ENCODE measurements around the gene HAPLN3.
A peak's percentile ranks its signal among the peaks of the same experiment; 100 is the strongest.
"Not testable (repeated sequence)": the region's sequence is repeated elsewhere in the genome, so short reads cannot be mapped to it uniquely, and the experiment has no call there.

Gene HAPLN3, protein sequence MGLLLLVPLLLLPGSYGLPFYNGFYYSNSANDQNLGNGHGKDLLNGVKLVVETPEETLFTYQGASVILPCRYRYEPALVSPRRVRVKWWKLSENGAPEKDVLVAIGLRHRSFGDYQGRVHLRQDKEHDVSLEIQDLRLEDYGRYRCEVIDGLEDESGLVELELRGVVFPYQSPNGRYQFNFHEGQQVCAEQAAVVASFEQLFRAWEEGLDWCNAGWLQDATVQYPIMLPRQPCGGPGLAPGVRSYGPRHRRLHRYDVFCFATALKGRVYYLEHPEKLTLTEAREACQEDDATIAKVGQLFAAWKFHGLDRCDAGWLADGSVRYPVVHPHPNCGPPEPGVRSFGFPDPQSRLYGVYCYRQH

DNA sequence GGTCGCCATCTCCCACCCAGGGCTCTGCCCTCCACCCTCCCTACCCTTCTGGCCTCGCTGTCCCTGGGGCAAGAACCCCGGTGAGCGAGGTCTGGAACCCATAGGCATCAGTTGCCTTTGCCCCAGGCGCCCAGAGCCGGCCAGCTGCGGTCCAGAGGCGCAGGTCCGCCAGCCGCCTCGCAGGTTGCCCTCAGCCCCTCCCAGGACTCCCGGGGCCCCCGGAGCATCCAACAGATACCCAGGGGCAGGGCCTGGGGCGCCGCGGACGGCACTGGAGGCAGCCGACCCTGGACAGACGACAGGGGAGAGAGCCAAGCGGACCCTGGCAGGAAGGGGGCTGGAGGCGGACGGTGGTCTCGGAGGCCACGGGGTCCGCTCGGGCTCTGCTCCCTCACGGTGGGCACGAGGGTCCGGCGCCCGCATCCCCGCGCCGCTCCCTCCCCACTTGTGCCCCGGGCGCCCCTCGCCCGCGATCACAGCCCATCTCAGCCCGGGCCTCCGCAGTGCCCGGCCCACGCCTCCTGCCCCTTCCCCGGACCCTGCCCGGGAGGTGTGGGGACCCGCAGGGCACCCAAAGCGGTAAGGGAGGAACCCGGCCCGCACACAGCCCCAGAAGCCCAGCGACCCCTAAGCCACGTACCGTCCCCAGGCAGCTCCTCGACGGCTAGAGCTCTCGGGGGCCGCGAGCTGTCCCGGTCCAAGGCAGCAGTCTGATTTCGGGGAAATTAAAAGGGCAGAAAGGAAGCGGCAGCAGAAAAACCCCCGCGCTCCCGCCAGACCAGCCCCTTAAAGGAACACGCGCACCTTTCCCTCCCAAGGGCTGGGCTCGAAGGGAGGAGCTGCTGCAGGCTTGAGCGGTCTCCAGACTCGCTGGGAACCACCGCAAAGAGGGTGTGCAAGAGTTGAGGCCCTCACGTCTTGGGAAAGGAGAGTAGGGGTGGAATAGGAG is at the start of gene HAPLN3:
Gene HAPLN3, minus strand, starts transcription at position 726 of the 949 bp plus-strand sequence. CDS start 8,246 bp downstream, outside the sequence.
- peak within 1 kb of the TSS; percentile 91 for H3K4me3 Mint-ChIP-seq
- peaks cover 40% of the 10 kb centered on the region for H3K4me1 Mint-ChIP-seq (ENCODE audit: low read depth)
- H3K27me3 Mint-ChIP-seq = no peaks in the 10 kb centered on the region

DNA sequence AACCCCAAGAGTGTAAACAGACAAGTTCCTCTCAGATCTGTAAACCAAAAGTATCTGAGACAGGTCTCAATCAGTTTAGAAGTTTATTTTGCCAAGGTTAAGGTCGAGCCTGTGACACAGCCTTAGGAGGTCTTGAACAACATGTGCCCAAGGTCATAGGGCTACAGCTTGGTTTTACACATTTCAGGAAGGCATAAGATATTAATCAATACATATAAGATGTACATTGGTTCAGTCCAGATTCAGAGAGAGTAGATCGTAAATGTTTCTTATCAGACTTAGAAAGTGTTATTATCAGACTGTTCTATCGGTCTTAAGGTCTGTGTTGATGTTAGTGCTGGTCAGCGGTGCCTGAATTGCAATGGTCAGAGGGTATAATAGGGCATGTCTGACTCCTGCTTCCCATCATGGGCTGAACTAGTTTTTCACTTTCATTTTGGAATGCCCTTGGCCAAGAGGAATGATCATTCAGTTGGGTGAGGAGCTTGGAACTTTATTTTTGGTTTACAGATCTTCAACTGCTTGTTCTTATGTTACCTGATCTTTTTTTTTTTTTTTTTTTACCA is 44.8 kb upstream of the HAPLN3 start:
- no peaks in the 10 kb centered on the region for H3K4me1 Mint-ChIP-seq (ENCODE audit: low read depth)
- no peaks in the 10 kb centered on the region for H3K36me3 Mint-ChIP-seq
- H3K9me3 Mint-ChIP-seq (ENCODE audit: low read depth) = no peaks in the 10 kb centered on the region
- no peak overlapping the region for H3K4me3 Mint-ChIP-seq
- no peak overlapping the region for H3K27ac Mint-ChIP-seq
- H3K27me3 Mint-ChIP-seq = no peaks in the 10 kb centered on the region

More for the DNA sequence above, at the start of gene HAPLN3:
- no peaks in the 10 kb centered on the region for H3K9me3 Mint-ChIP-seq (ENCODE audit: low read depth)
- H3K36me3 Mint-ChIP-seq = no peaks in the 10 kb centered on the region
- H3K27ac Mint-ChIP-seq = peak within 1 kb of the TSS; percentile 90

DNA sequence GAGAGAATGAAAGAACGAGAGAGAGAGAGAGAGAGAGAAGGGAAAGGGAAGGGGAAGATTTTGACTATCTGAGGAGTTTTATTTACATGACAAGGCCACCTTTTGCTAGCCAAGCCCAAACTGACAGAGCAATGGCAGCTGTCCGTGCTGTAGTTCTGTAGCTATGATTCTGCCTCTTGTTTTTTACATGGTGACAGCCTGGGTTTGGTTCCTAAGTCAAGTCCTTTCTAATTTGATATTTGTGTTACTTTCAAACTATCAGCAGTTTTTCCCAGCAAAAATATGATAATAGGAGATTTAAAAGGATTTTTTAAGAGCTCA is 44.1 kb upstream of the HAPLN3 start:
- no peaks in the 10 kb centered on the region for H3K9me3 Mint-ChIP-seq (ENCODE audit: low read depth)
- H3K4me3 Mint-ChIP-seq = no peak overlapping the region
- no peaks in the 10 kb centered on the region for H3K27me3 Mint-ChIP-seq
- H3K27ac Mint-ChIP-seq = no peak overlapping the region
- H3K4me1 Mint-ChIP-seq (ENCODE audit: low read depth) = no peaks in the 10 kb centered on the region
- H3K36me3 Mint-ChIP-seq = no peaks in the 10 kb centered on the region

DNA sequence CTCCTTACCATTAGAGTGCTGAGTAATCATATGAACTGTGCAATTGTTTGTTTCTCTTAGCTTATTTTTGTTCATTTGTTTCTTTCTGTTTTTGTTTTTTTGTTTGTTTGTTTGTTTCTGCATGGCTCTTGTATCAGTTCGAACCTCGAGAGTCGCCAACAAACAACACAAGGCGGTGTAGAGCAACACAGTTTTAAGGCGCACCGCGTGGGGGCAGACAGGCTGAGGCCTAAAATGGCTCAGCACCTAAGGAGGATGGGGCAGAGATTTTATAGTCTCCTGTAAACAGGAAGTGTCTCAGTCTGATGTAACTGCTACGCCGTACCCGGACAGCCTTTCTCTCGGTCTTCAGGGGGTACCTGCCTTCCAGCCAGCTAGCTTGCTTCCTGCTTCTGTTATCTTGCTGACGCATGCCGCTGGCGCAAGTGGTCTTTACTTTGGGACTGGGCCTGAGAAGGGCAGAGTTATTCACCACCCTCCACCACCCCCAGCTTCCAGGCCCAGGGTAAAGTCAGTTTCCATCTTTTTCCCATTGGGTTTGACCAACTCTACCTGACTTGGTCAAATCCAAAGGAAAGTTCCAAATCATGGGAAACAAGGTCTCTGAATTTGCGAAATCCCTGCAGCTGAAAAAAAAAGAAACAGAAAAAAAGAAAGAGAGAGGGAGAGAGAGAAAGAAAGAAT is 43.6 kb upstream of the HAPLN3 start:
- Mint-ChIP-seq H3K27ac (no peak overlapping the region), H3K4me1 (ENCODE audit: low read depth) (no peaks in the 10 kb centered on the region), H3K27me3 (no peaks in the 10 kb centered on the region), H3K4me3 (no peak overlapping the region), H3K36me3 (no peaks in the 10 kb centered on the region), H3K9me3 (ENCODE audit: low read depth) (no peaks in the 10 kb centered on the region)

DNA sequence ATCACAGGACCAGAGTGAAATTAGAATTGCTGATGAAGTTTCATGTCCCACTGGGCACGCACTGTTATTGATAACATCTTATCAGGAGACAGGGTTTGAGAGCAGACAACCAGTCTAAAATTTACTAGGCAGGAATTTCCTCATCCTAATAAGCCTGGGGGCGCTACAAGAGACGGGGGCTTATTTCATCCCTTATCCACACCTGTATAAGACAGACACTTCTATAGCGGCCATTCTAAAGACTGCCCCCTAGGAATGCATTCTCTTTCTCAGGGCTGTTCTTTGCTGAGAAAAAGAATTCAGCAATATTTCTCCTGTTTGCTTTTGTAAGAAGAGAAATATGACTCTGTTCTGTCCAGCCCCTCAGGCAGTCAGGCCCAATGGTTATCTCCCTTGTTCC is 39.1 kb upstream of the HAPLN3 start:
- not testable (repeated sequence) for H3K9me3 Mint-ChIP-seq (ENCODE audit: low read depth); H3K36me3 Mint-ChIP-seq; H3K27me3 Mint-ChIP-seq; H3K27ac Mint-ChIP-seq; H3K4me1 Mint-ChIP-seq (ENCODE audit: low read depth); H3K4me3 Mint-ChIP-seq

DNA sequence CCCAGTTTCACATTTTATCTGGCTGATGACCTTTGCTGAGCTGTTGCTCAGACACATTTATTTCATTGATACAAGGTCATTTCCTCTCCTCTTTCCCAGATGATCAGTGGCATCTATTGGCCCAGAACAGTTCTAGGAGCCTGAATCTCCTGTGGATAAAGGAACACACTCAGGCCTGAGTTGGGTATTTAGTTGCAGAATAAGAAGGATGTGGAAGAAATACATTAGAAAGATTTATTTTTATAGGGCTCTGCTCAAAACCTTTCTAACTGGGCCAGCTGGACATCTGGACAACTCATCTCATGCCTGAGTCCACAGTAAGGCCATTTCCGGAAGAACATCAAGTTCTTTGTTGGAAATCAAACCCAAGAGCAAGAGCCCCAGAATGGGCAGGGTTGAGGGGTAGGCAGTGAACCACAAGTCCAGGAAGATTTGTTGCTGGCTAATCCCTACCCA is 37.6 kb upstream of the HAPLN3 start:
- no peak overlapping the region for H3K27ac Mint-ChIP-seq
- no peaks in the 10 kb centered on the region for H3K36me3 Mint-ChIP-seq
- H3K9me3 Mint-ChIP-seq (ENCODE audit: low read depth) = peaks cover 4% of the 10 kb centered on the region
- H3K27me3 Mint-ChIP-seq = peaks cover 8% of the 10 kb centered on the region
- H3K4me1 Mint-ChIP-seq (ENCODE audit: low read depth) = no peaks in the 10 kb centered on the region
- no peak overlapping the region for H3K4me3 Mint-ChIP-seq

DNA sequence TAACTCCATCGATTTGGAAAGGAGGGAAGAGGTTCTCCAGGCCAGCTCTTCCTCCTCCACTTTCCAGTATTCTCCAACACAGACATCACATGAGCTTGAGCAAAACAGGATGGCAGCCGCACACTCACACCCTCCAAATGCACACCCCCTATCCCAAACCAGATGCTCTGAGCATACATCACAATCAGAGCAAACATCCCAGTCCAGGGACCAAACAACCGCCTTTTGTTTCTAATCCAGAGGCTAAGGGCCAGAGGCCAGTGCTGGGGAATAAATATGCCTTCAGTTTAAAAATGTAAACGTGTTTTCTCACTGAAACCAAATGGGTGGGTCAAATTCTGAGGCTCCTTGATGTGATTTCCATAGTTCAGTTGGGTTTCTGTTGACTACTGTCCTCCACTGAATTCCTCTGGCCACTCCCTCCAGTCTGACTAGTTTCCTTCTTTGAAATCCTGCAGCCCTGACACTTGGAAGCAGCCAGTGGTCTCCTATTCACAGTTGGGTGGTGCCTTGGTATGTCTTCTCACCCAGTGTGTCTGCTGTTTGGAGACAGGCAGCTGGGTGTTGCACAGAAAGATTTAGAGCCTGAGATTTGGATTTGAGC is 37.0 kb upstream of the HAPLN3 start:
- Mint-ChIP-seq H3K27me3 (peaks cover 8% of the 10 kb centered on the region), H3K4me3 (no peak overlapping the region), H3K9me3 (ENCODE audit: low read depth) (peaks cover 4% of the 10 kb centered on the region), H3K4me1 (ENCODE audit: low read depth) (no peaks in the 10 kb centered on the region), H3K27ac (no peak overlapping the region), H3K36me3 (no peaks in the 10 kb centered on the region)

DNA sequence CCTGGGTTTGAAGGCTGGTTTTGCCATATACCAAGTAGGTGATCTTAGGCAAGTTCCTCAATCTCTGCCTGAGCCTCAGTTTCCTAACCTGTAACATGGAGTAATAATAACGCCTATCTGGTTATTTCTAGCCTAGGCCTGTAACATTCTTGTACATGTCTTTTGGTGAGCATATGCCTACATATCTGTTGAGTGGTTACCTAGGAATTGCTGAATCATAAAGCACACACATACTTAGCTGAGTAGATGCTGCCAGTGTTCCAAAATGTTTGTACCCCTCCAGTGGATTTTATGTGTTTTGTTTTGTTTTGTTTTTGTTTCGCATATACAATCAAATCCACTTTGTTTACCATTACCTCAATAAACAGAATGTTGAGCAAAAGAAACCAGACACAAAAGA is 35.2 kb upstream of the HAPLN3 start:
- Mint-ChIP-seq H3K4me1 (ENCODE audit: low read depth) (no peaks in the 10 kb centered on the region), H3K4me3 (no peak overlapping the region), H3K27me3 (peaks cover 8% of the 10 kb centered on the region), H3K36me3 (no peaks in the 10 kb centered on the region), H3K27ac (no peak overlapping the region), H3K9me3 (ENCODE audit: low read depth) (peaks cover 4% of the 10 kb centered on the region)

DNA sequence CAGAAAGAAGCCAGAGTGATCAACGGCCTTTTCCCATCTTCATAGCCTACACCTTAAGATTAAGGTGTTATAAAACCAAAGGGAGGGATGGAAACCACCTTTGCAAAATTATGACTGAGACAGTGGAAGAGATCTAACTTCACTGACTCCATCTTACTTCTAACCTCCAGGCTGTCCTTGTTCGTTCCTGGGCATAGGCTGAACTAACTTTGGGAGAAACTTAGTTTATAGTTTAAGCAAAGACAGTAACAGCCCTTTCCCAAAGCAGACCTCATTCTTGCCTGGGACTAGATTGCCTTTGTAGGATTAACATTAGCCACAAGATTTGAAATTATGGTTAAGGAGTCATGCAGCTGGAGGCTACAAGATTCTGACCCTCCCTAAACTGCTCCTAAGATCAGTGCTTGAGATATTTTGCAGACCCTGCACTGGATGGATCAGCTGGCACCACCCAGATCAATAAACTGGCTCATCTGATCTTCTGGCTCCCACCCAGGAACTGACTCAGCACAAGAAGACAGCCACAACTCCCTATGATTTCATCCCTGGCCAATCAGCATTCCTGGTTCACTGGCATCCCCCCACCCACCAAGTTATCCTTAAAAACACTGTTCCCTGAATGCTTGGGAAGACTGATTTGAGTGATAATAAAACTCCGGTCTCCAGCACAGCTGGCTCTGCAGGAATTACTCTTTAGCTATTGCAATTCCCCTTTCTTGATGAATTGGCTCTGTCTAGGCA is 34.2 kb upstream of the HAPLN3 start:
- H3K4me3 Mint-ChIP-seq; H3K36me3 Mint-ChIP-seq; H3K4me1 Mint-ChIP-seq (ENCODE audit: low read depth); H3K27me3 Mint-ChIP-seq; H3K27ac Mint-ChIP-seq; H3K9me3 Mint-ChIP-seq (ENCODE audit: low read depth): not testable (repeated sequence)

DNA sequence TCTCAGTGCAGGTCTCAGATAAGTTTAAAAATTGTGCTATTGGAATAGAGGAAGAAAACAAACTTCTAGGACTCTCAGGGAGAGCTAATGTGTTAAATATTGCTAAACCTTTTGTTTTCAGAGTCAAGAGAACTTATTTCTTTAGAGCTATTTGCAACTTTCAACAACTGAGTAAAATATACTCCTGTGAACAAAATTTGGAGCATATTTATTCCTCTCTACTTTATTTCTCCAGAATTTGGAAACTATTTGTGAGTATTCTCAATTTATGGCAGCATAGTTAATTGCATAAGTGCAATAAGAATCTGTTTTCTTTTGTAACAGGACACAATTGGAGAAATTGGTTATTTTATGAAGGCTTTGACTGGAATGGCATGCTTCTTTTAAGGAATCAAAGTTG is 32.8 kb upstream of the HAPLN3 start:
- not testable (repeated sequence) for H3K4me1 Mint-ChIP-seq (ENCODE audit: low read depth); H3K27me3 Mint-ChIP-seq; H3K9me3 Mint-ChIP-seq (ENCODE audit: low read depth); H3K36me3 Mint-ChIP-seq; H3K27ac Mint-ChIP-seq; H3K4me3 Mint-ChIP-seq

DNA sequence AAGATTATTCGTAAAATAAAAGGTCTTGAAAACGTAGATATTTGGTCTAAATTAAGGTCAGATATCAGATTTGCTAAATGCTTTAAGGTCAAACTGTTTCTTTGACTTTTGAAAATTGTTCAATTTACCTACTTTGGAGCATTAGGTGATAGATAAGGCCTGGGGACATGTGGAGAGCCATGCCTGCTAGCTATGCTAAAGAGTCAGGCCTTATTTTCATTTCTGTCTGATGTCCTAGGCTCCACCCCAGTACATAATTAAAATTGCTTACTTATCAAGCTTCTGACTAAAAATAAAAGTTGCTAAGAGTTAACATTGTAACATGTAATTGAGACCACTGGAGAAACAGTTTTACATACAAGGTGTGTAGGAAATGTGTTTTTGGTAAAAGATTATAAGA is 30.3 kb upstream of the HAPLN3 start:
- H3K9me3 Mint-ChIP-seq (ENCODE audit: low read depth); H3K36me3 Mint-ChIP-seq; H3K27me3 Mint-ChIP-seq; H3K4me3 Mint-ChIP-seq; H3K4me1 Mint-ChIP-seq (ENCODE audit: low read depth); H3K27ac Mint-ChIP-seq: not testable (repeated sequence)

DNA sequence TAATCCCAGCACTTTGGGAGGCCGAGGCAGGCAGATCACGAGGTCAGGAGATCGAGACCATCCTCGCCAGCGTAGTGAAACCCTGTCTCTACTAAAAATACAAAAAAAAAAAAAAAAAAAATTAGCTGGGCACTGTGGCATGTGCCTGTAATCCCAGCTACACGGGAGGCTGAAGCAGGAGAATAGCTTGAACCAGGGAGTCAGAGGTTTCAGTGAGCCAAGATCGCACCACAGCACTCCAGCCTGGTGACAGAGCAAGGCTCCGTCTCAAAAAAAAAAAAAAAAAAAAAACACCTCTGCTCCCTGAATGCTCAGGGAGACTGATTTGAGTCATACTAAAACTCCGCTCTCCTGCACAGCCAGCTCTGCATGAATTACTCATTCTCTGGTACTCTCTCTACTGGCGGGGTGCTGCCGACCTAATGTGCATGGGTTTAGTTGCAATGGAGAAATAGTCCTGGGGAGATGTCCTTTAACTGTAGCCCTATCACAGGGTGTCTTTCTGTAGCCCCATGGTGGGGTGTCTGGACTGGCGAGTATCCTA is 25.6 kb upstream of the HAPLN3 start:
- not testable (repeated sequence) for H3K27me3 Mint-ChIP-seq; H3K36me3 Mint-ChIP-seq; H3K27ac Mint-ChIP-seq; H3K4me3 Mint-ChIP-seq; H3K9me3 Mint-ChIP-seq (ENCODE audit: low read depth); H3K4me1 Mint-ChIP-seq (ENCODE audit: low read depth)

DNA sequence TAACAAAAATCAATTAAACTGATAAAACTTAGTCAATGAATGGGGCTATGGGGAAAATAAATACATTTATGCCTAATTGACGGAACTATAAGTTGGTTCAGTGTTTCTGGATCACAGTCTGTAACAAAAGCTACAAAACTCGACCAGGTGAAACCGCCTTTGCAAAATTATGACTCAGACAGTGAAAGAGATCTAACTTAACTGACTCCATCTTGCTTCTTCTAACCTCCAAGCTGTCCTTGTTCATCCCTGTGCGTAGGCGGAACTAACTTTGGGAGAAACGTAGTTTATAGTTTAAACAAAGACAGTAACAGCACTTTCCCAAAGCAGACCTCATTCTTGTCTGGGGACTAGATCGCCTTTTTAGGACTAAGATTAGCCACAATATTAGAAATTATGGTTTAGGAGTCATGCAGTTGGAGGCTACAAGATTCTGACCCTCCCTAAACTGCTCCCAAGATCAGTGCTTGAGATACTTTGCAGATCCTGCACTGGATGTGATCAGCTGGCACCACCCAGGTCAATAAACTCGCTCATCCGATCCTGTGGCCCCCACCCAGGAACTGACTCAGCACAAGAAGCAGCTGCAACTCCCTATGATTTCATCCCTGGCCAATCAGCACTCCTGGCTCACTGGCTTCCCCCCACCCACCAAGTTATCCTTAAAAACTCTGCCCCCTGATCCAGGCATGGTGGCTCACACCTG is 25.0 kb upstream of the HAPLN3 start:
- H3K4me1 Mint-ChIP-seq (ENCODE audit: low read depth) = peaks cover 5% of the 10 kb centered on the region
- H3K4me3 Mint-ChIP-seq = no peak overlapping the region
- H3K27ac Mint-ChIP-seq = no peak overlapping the region
- peaks cover 4% of the 10 kb centered on the region for H3K27me3 Mint-ChIP-seq
- H3K9me3 Mint-ChIP-seq (ENCODE audit: low read depth) = no peaks in the 10 kb centered on the region
- H3K36me3 Mint-ChIP-seq = no peaks in the 10 kb centered on the region
